HepG2 (cell line): ENCODE data around the gene KCND2. TPM values are rescaled to one million over a fixed set of nuclear protein-coding genes. Genes with fewer than 3 reads are reported as not detected.

ENCODE experiments used
- ATAC-seq: fragments of 200-7000 bp; cut with Tn5 transposase; 3 replicates; pipeline ENCODE4 v1.9.1; 2020; ENCODE audit warnings: mild to moderate bottlenecking, moderate library complexity
- BruUV-seq: library from RNA; stranded (reverse); fragments of 400-500 nt; replicated peaks from 2 replicates; lab custom pipeline; 2021; lab: Mats Ljungman, UMichigan
- CTCF ChIA-PET: fragments of 300-600 bp; formaldehyde crosslinking; extraction: SDS; loops from one replicate; lab custom pipeline; 2021; ENCODE audit warnings: low total read pairs, inconsistent platforms, low intra/inter-chr PET ratio; lab: Yijun Ruan, JAX
- POLR2A ChIA-PET: fragments of 350-600 bp; sonication (Branson Sonifier 250); formaldehyde crosslinking; loops from one replicate; lab custom pipeline; 2020; ENCODE audit warnings: antibody characterized with exemption, inconsistent platforms; lab: Yijun Ruan, JAX
- DNase-seq: peaks from one replicate; pipeline ENCODE4 v3.0.0-alpha.2; 2015; ENCODE audit warnings: low spot score
- FAIRE-seq: peaks from 3 replicates; lab custom pipeline; 2011; peaks lifted over from hg19 to GRCh38; lab: Jason Lieb, UNC
- H2AFZ ChIP-seq: one replicate; pipeline ENCODE4 v1.6.1; 2011; ENCODE audit warnings: low read length, inconsistent platforms
- H3K27ac ChIP-seq: fragments of 300-600 bp; 3 replicates; pipeline ENCODE4 v1.8.0; 2011; ENCODE audit warnings: mixed run types, mild to moderate bottlenecking, mixed read lengths, low read length, inconsistent platforms; ENCODE audit not compliant: insufficient read depth; ENCODE audit errors: extremely low read length
- H3K27me3 ChIP-seq, 2 experiments: fragments of 200-600 bp in 1 of 2; 2 replicates in 1 of 2; 3 replicates in 1 of 2; pipeline versions ENCODE4 v1.6.0 to v1.8.0; 2011; ENCODE audit warnings: low read length in 2 of 2, mild to moderate bottlenecking in 2 of 2, moderate library complexity in 2 of 2, inconsistent platforms in 1 of 2; ENCODE audit not compliant: insufficient read depth in 2 of 2, control insufficient read depth in 1 of 2
- H3K36me3 ChIP-seq, 2 experiments: fragments of 200-600 bp in 1 of 2; replicated peaks in 1 of 2; 2 replicates in 1 of 2; 3 replicates in 1 of 2; pipeline versions ENCODE4 v1.5.1 to v1.8.0; 2011; ENCODE audit warnings: low read length in 2 of 2, inconsistent platforms in 1 of 2; ENCODE audit not compliant: insufficient read depth in 2 of 2, control insufficient read depth in 1 of 2
- H3K4me1 ChIP-seq: 2 replicates; pipeline ENCODE4 v1.5.1; 2012; ENCODE audit warnings: low read length, inconsistent platforms; ENCODE audit not compliant: insufficient read depth
- H3K4me2 ChIP-seq: 2 replicates; pipeline ENCODE4 v1.6.0; 2011; ENCODE audit warnings: low read depth, low read length, inconsistent platforms
- H3K4me3 ChIP-seq, 3 experiments: fragments of 200-600 bp in 1 of 3; sonication (generic), shearing (Covaris generic) in 1 of 3; replicated peaks in 1 of 3; 2 replicates each; pipeline ENCODE4 v1.5.1; 2011 to 2016; ENCODE audit warnings: low read length in 3 of 3, inconsistent platforms in 2 of 3, low read depth in 2 of 3, mild to moderate bottlenecking in 2 of 3, control low read depth in 1 of 3, mixed read lengths in 1 of 3; ENCODE audit not compliant: insufficient read depth in 1 of 3
- H3K79me2 ChIP-seq: one replicate; pipeline ENCODE4 v1.6.1; 2011; ENCODE audit warnings: low read length, inconsistent platforms; ENCODE audit not compliant: insufficient read depth
- H3K9ac ChIP-seq: 2 replicates; pipeline ENCODE4 v1.6.0; 2011; ENCODE audit warnings: mild to moderate bottlenecking, low read depth, low read length, inconsistent platforms; ENCODE audit not compliant: insufficient read depth
- H3K9me3 ChIP-seq: 2 replicates; pipeline ENCODE4 v1.5.1; 2012; ENCODE audit warnings: mild to moderate bottlenecking, low read length
- H4K20me1 ChIP-seq: 2 replicates; pipeline ENCODE4 v1.6.0; 2011; ENCODE audit warnings: inconsistent platforms, mild to moderate bottlenecking, low read length, moderate library complexity; ENCODE audit not compliant: insufficient read depth
- HIC2 ChIP-seq: sonication (generic); formaldehyde crosslinking; IDR thresholded peaks from 2 replicates; pipeline ENCODE4 v1.9.0; 2022; ENCODE audit warnings: low read depth, missing genetic modification reagents
- MAFF ChIP-seq: IDR thresholded peaks from 2 replicates; pipeline ENCODE4 v1.6.1; 2011; ENCODE audit warnings: low read depth, low read length, improper control_type of control experiment
- MAFK ChIP-seq, 2 experiments: IDR thresholded peaks in 1 of 2; conservative IDR thresholded peaks in 1 of 2; 2 replicates each; pipeline ENCODE4 v1.6.1; 2011; ENCODE audit warnings: improper control_type of control experiment in 2 of 2, low read length in 2 of 2
- SRSF4 ChIP-seq: fragments of 200-400 bp; formaldehyde crosslinking; IDR thresholded peaks from one replicate; pipeline ENCODE4 v1.6.1; 2018; ENCODE audit warnings: mild to moderate bottlenecking, low read depth, low read length, moderate library complexity; ENCODE audit not compliant: poor library complexity, severe bottlenecking
- ZNF260 ChIP-seq: sonication (generic); formaldehyde crosslinking; IDR thresholded peaks from 2 replicates; pipeline ENCODE4 v1.4.0; 2020; ENCODE audit warnings: missing genetic modification reagents, low read depth, mild to moderate bottlenecking, borderline replicate concordance
- ZNF350 ChIP-seq: sonication (generic); formaldehyde crosslinking; IDR thresholded peaks from 2 replicates; pipeline ENCODE4 v1.4.0; 2020; ENCODE audit warnings: mild to moderate bottlenecking, low read depth, missing genetic modification reagents, borderline replicate concordance
- WGBS: methylation state at CpG from one replicate; pipeline ENCODE4 v1.1.6; 2017; ENCODE audit warnings: low lambda C conversion rate; 5-methylcytosine and 5-hydroxymethylcytosine counted together
- in situ Hi-C: cut with HindIII; loops from 2 replicates; pipeline ENCODE4 v1.10.0; 2017; ENCODE audit warnings: low pct_unique_long_range_greater_than_20kb; ENCODE audit not compliant: extremely low pct_ligation_motif_present
- intact Hi-C: fragments of 100-400 bp; cut with micrococcal nuclease; formaldehyde crosslinking; loops from one replicate; pipeline ENCODE4 v1.10.0; 2022; ENCODE audit not compliant: unreplicated experiment
- polyA plus RNA-seq, 8 experiments: library from polyadenylated mRNA; depleted of rRNA in 3 of 8; stranded (reverse) in 7 of 8; unstranded in 1 of 8; fragments of >200 nt; fragmentation: Illumina TruSeq in 4 of 8; extraction: Trizol in 4 of 8; gene quantifications; 2 replicates each; pipeline versions ENCODE4 v1.2.1 to v1.2.3, GENCODE V29; 2011 to 2016; ENCODE audit warnings: low read depth in 4 of 8, missing spikeins in 1 of 8, mixed read lengths in 1 of 8; ENCODE audit not compliant: insufficient read depth in 1 of 8
- total RNA-seq, 5 experiments: library from RNA; depleted of rRNA; stranded (reverse); fragments of >200 nt; fragmentation: Illumina TruSeq; extraction: Trizol; gene quantifications; 2 replicates each; pipeline ENCODE4 v1.2.3, GENCODE V29; 2016; ENCODE audit warnings: low read depth in 1 of 5

The KCND2 gene
- total and polyA plus RNA-seq, 2 of the 13 experiments (the other 11 are each of a cell fraction or from before 2014, with no cell fraction given): not detected

- TF ChIP-seq ZNF350 (CRISPR knock-in tag): no peak
Observed at GRCh38 chr7:120662291-120662690, 389.3 kb downstream of the KCND2 start (continued).

DNA sequence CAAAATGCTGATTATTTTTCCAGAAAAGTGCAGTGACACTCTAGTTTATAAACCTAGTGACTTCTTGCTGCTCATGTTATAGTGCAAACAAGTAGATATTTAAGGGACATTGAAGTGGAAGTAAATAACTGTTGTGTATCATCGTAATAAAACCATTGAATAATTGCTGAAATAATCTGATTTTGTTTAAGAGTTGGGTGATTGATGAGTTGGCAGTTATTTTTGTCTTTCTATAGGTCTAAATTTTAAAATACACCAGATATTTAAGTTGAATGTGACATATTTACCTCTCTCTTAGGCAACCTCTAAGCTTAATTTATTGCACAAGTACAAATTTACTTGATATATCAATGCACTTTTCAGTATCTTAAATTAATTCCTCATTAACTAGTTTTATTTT is 392.1 kb downstream of the KCND2 start:
- Histone ChIP-seq H3K27me3 (no peaks in the 10 kb centered on the region), H3K4me2 (no peak overlapping the region), H3K4me1 (no peaks in the 10 kb centered on the region), H3K9me3 (no peaks in the 10 kb centered on the region), H3K9ac (no peak overlapping the region), H2AFZ (no peak overlapping the region), H3K79me2 (no peaks in the 10 kb centered on the region), H4K20me1 (no peaks in the 10 kb centered on the region), H3K27ac (no peak overlapping the region), H3K36me3 (no peaks in the 10 kb centered on the region), H3K4me3 (no peak overlapping the region)
- CTCF ChIA-PET: no interaction called here
- 3% methylated on average over 1 of the region's 1 CpG for WGBS
- in situ Hi-C loops (no loop called here), intact Hi-C loops (no loop called here)
- POLR2A ChIA-PET: no interaction called here
- TF ChIP-seq ZNF260 (CRISPR knock-in tag) (no peak), MAFK (conservative IDR thresholded peaks at IDR 0.05 in 1 of 2, IDR thresholded peaks at IDR 0.05 in 1 of 2; ENCODE audit: low read length in 2 of 2) (peak in 1 of 2 experiments; percentile 51; a peak in 2 of 4 replicates), MAFF (0 out of 2 replicates have a peak, but pooled peaks have one; percentile 20), HIC2 (CRISPR knock-in tag) (no peak), SRSF4 (no peak)
- no TSS peak for BruUV-seq
- FAIRE-seq: no peak
- no peak for DNase-seq
- no peak for ATAC-seq
